CD4-positive, alpha-beta memory T cell (primary cell): ENCODE results near the gene PSTK. TPM values are rescaled to one million over a fixed set of nuclear protein-coding genes. Genes with fewer than 3 reads are reported as not detected.

Experiments
- CTCF ChIA-PET: fragments of 350-600 bp; sonication (Branson Sonifier 250); formaldehyde crosslinking; loops from one replicate; lab custom pipeline; 2021; ENCODE audit warnings: inconsistent platforms; ENCODE audit not compliant: partially characterized antibody; lab: Charles Lee
- POLR2A ChIA-PET: fragments of 350-600 bp; sonication (Branson Sonifier 250); formaldehyde crosslinking; loops from one replicate; lab custom pipeline; 2021; ENCODE audit not compliant: partially characterized antibody; lab: Charles Lee
- DNase-seq, 5 donors: peaks; one replicate each; pipeline versions ENCODE4 v3.0.0 to v3.0.0-alpha.2; 2020 to 2022; ENCODE audit warnings: mixed read lengths in 1 of 5
- H3K27ac ChIP-seq: one replicate; pipeline ENCODE4 v1.7.0; 2013; ENCODE audit warnings: low read depth, low read length
- H3K27me3 ChIP-seq: 2 replicates; pipeline ENCODE4 v1.7.0; 2013; ENCODE audit warnings: mild to moderate bottlenecking, low read length, moderate library complexity; ENCODE audit not compliant: insufficient read depth
- H3K36me3 ChIP-seq: 2 replicates; pipeline ENCODE4 v1.7.0; 2013; ENCODE audit warnings: mild to moderate bottlenecking, low read length, moderate library complexity; ENCODE audit not compliant: insufficient read depth
- H3K4me1 ChIP-seq: 2 replicates; pipeline ENCODE4 v1.7.0; 2013; ENCODE audit warnings: mild to moderate bottlenecking, low read length, moderate library complexity; ENCODE audit not compliant: insufficient read depth
- H3K4me3 ChIP-seq, 2 donors: one replicate each; pipeline ENCODE4 v1.7.0; 2013; ENCODE audit warnings: low read length in 2 of 2, mild to moderate bottlenecking in 1 of 2
- H3K9me3 ChIP-seq, 2 donors: one replicate each; pipeline ENCODE4 v1.7.0; 2013; ENCODE audit warnings: low read length in 2 of 2, control low read depth in 1 of 2; ENCODE audit not compliant: control insufficient read depth in 1 of 2
- H3K27ac Mint-ChIP-seq, 7 donors: one replicate each; pipeline ENCODE4 v1.8.0; 2020 to 2021; ENCODE audit warnings: mixed read lengths in 7 of 7, mild to moderate bottlenecking in 6 of 7, inconsistent platforms in 3 of 7, moderate library complexity in 3 of 7
- H3K27me3 Mint-ChIP-seq, 2 donors: one replicate each; pipeline ENCODE4 v1.8.0; 2020 to 2021; ENCODE audit warnings: mixed read lengths in 2 of 2
- H3K36me3 Mint-ChIP-seq, 2 donors: one replicate each; pipeline ENCODE4 v1.8.0; 2020 to 2021; ENCODE audit warnings: mixed read lengths in 2 of 2, inconsistent platforms in 1 of 2, mild to moderate bottlenecking in 1 of 2
- H3K4me1 Mint-ChIP-seq, 4 donors: one replicate each; pipeline ENCODE4 v1.8.0; 2020 to 2021; ENCODE audit warnings: mixed read lengths in 4 of 4, mild to moderate bottlenecking in 1 of 4
- H3K4me3 Mint-ChIP-seq, 8 donors: one replicate each; pipeline ENCODE4 v1.8.0; 2020 to 2021; ENCODE audit warnings: mixed read lengths in 8 of 8, mild to moderate bottlenecking in 7 of 8, moderate library complexity in 6 of 8, inconsistent platforms in 3 of 8
- H3K9me3 Mint-ChIP-seq, 8 donors: one replicate each; pipeline ENCODE4 v1.8.0; 2020 to 2021; ENCODE audit warnings: mixed read lengths in 8 of 8, mild to moderate bottlenecking in 5 of 8, inconsistent platforms in 3 of 8, moderate library complexity in 1 of 8
- intact Hi-C: fragments of 100-400 bp; cut with micrococcal nuclease; formaldehyde crosslinking; loops from one replicate; pipeline ENCODE4 v1.15.1; 2023
- polyA plus RNA-seq, 2 donors: library from polyadenylated mRNA; unstranded; fragments of 300-500 nt; fragmentation: Illumina TruSeq; gene quantifications; one replicate each; pipeline ENCODE4 v1.2.3, GENCODE V29; 2021
- total RNA-seq, 2 experiments: library from RNA; stranded (reverse); gene quantifications; one replicate each; pipeline ENCODE4 v1.2.3, GENCODE V29; 2021

PSTK gene
- total and polyA plus RNA-seq, 4 experiments from 2014 or later = 3.9 to 11.6 (median 5.3) TPM

DNA sequence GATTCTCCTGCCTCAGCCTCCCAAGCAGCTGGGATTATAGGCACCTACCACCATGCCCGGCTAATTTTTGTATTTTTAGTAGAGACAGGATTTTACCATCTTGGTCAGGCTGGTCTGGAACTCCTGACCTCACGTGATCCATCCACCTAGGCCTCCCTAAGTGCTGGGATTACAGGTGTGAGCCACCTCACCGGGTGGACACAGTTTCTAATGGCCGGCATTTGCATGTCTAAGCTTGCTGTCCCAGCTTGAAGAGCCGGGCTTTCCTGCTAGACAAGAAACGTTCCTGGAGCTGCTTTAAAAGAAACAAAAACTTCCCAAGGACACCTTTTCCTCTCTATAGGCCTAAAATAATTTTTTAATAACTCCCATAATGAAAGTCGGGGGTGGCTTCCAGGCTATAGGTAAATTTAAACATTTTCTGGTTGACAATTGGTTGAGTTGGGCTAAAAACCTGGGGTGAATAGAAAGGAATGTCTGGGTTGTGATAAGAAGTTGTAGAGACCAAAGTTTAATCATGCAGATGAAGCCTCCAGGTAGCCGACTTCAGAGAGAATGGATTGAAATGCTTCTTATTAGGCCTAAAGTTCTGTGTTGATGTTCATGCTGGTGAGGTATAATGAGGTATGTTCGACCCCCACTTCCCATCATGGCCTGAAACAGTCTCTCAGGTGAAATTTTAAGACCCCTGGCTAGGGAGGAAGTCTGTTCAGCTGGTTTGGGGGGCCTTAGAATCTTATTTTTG, 37.4 kb downstream of the PSTK start:
- no peaks in the 10 kb centered on the region for H3K9me3 ChIP-seq
- H3K9me3 Mint-ChIP-seq = peaks cover 0 to 2% (median 0%) of the 10 kb centered on the region in 8 donors
- H3K27me3 ChIP-seq = no peaks in the 10 kb centered on the region
- H3K36me3 Mint-ChIP-seq = peaks cover 0 to 24% of the 10 kb centered on the region in 2 donors
- intact Hi-C loops = no loop called here
- no peak overlapping the region for H3K27ac ChIP-seq
- no peak overlapping the region for H3K4me3 ChIP-seq
- peaks cover 0 to 8% (median 3%) of the 10 kb centered on the region in 4 donors for H3K4me1 Mint-ChIP-seq
- H3K27me3 Mint-ChIP-seq = no peaks in the 10 kb centered on the region
- H3K4me1 ChIP-seq = no peaks in the 10 kb centered on the region
- H3K36me3 ChIP-seq = no peaks in the 10 kb centered on the region
- ChIA-PET CTCF (no interaction called here), POLR2A (no interaction called here)
- H3K27ac Mint-ChIP-seq = no peak overlapping the region
- no peak for DNase-seq
- no peak overlapping the region for H3K4me3 Mint-ChIP-seq

DNA sequence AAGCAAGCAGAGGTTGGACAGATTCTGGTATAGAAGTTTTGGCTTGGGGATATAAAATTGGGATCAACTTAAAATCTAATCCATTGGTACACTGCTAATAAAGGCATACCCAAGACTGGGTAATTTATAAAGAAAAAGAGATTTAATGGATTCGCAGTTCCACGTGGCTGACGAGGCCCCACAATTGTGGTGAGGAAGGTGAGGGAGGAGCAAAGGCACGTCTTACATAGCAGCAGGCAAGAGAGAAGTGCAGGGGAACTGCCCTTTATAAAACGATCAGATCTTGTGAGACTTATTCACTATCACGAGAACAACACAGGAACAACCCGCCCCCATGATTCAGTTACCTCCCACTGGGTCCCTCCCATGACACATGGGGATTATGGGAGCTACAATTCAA, 38.3 kb downstream of the PSTK start:
- no peaks in the 10 kb centered on the region for H3K27me3 ChIP-seq
- H3K4me1 ChIP-seq = no peaks in the 10 kb centered on the region
- Mint-ChIP-seq H3K36me3 (peaks cover 0 to 22% of the 10 kb centered on the region in 2 donors), H3K27ac (no peak overlapping the region), H3K4me1 (peaks cover 0 to 8% (median 3%) of the 10 kb centered on the region in 4 donors), H3K4me3 (no peak overlapping the region), H3K9me3 (peaks cover 0 to 2% (median 0%) of the 10 kb centered on the region in 8 donors), H3K27me3 (no peaks in the 10 kb centered on the region)
- H3K36me3 ChIP-seq = no peaks in the 10 kb centered on the region
- H3K4me3 ChIP-seq = no peak overlapping the region
- POLR2A ChIA-PET = no interaction called here
- H3K27ac ChIP-seq = no peak overlapping the region
- intact Hi-C loops = no loop called here
- DNase-seq = no peak
- H3K9me3 ChIP-seq = no peaks in the 10 kb centered on the region
- CTCF ChIA-PET = no interaction called here

DNA sequence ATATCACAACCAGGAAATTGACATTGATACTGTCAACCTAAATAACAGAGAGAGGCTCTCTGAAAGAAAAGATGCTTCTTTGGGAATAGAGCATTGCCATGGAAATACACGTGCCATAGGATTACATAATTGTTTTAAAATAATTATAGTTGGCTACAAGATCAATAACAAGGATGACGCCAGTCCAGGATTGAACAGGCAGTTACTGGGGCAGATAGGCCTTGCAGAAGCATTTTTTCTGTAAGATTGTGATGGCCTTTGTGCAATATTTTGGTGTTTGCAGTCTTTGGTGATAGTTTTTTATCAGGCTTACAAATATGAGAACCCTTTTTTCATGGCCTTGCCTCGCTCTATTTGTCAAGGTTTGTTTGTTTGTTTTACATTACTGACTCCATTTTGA, 39.1 kb downstream of the PSTK start:
- Histone ChIP-seq H3K27ac (no peak overlapping the region), H3K4me1 (no peaks in the 10 kb centered on the region), H3K4me3 (no peak overlapping the region), H3K9me3 (no peaks in the 10 kb centered on the region), H3K27me3 (no peaks in the 10 kb centered on the region), H3K36me3 (no peaks in the 10 kb centered on the region)
- Mint-ChIP-seq H3K27me3 (no peaks in the 10 kb centered on the region), H3K9me3 (peaks cover 0 to 2% (median 0%) of the 10 kb centered on the region in 8 donors), H3K36me3 (peaks cover 0 to 17% of the 10 kb centered on the region in 2 donors), H3K27ac (no peak overlapping the region), H3K4me3 (no peak overlapping the region), H3K4me1 (peaks cover 0 to 9% (median 3%) of the 10 kb centered on the region in 4 donors)
- POLR2A ChIA-PET = no interaction called here
- intact Hi-C loops = no loop called here
- CTCF ChIA-PET = no interaction called here
- no peak for DNase-seq

- H3K4me3 Mint-ChIP-seq = no peak overlapping the region
- no peaks in the 10 kb centered on the region for H3K27me3 Mint-ChIP-seq
- DNase-seq = no peak
- Histone ChIP-seq H3K4me1 (no peaks in the 10 kb centered on the region), H3K4me3 (no peak overlapping the region), H3K36me3 (no peaks in the 10 kb centered on the region), H3K27me3 (no peaks in the 10 kb centered on the region), H3K9me3 (no peaks in the 10 kb centered on the region), H3K27ac (no peak overlapping the region)
- H3K9me3 Mint-ChIP-seq = peaks cover 0 to 2% (median 0%) of the 10 kb centered on the region in 8 donors
- CTCF ChIA-PET = interaction anchor here (0.9 kb wide), 1 partner anchor 23 kb away, joined by 3 read pairs; no protein-coding TSS in a partner anchor
- intact Hi-C loops = no loop called here
- no peak overlapping the region for H3K27ac Mint-ChIP-seq
- POLR2A ChIA-PET = no interaction called here
- H3K4me1 Mint-ChIP-seq = peaks cover 0 to 9% (median 3%) of the 10 kb centered on the region in 4 donors
- peaks cover 0 to 14% of the 10 kb centered on the region in 2 donors for H3K36me3 Mint-ChIP-seq
These were observed 39.9 kb downstream of the PSTK start for GRCh38 chr10:123019941-123020703.

DNA sequence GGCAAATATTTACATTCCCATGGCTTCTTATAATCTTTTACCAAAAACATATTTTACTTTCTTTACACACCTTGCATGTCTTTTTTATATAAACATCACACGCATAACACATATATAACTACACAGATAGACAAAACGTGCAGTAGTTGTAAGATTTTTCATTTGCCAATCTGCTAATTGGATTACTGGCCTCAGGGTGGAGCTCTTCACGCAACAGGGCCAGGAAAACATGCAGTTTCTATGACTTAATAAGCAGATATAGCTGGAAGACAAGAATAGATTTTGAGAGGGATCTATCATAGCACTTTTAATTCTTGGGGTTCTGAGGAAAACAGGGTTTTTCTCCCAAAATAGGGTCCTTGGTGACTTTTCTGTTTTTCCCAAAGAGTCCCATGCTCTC, 41.3 kb downstream of the PSTK start:
- no peaks in the 10 kb centered on the region for H3K4me1 ChIP-seq
- H3K27ac ChIP-seq = no peak overlapping the region
- H3K27me3 Mint-ChIP-seq = no peaks in the 10 kb centered on the region
- peaks cover 0 to 7% (median 2%) of the 10 kb centered on the region in 4 donors for H3K4me1 Mint-ChIP-seq
- POLR2A ChIA-PET = no interaction called here
- H3K9me3 Mint-ChIP-seq = no peaks in the 10 kb centered on the region
- no peaks in the 10 kb centered on the region for H3K36me3 ChIP-seq
- peaks cover 3 to 5% of the 10 kb centered on the region in 2 donors for H3K36me3 Mint-ChIP-seq
- H3K9me3 ChIP-seq = no peaks in the 10 kb centered on the region
- CTCF ChIA-PET = interaction anchor here (0.8 to 1.0 kb wide), 3 partner anchors 9 to 41 kb away, joined by 3 to 4 read pairs (median 3); partner anchors contain the start of gene PSTK
- H3K4me3 ChIP-seq = no peak overlapping the region
- H3K27me3 ChIP-seq = no peaks in the 10 kb centered on the region
- no peak overlapping the region for H3K4me3 Mint-ChIP-seq
- no peak for DNase-seq
- intact Hi-C loops = no loop called here
- H3K27ac Mint-ChIP-seq = no peak overlapping the region

GRCh38 chr10:123024540-123024939, 44.3 kb downstream of the PSTK start:
- peak overlapping the region in 1 of 7 donors; percentile 23 for H3K27ac Mint-ChIP-seq
- H3K36me3 Mint-ChIP-seq = peaks cover 3 to 8% of the 10 kb centered on the region in 2 donors
- Histone ChIP-seq H3K27ac (no peak overlapping the region), H3K36me3 (no peaks in the 10 kb centered on the region), H3K9me3 (no peaks in the 10 kb centered on the region), H3K4me1 (no peaks in the 10 kb centered on the region), H3K27me3 (no peaks in the 10 kb centered on the region), H3K4me3 (no peak overlapping the region)
- peaks cover 0 to 4% (median under 1%) of the 10 kb centered on the region in 4 donors for H3K4me1 Mint-ChIP-seq
- CTCF ChIA-PET = interaction anchor here (0.6 to 1.4 kb wide), 4 partner anchors 10 to 603 kb away, joined by 3 to 4 read pairs (median 3); no protein-coding TSS in a partner anchor
- H3K4me3 Mint-ChIP-seq = no peak overlapping the region
- POLR2A ChIA-PET = no interaction called here
- H3K27me3 Mint-ChIP-seq = no peaks in the 10 kb centered on the region
- H3K9me3 Mint-ChIP-seq = no peaks in the 10 kb centered on the region
- intact Hi-C loops = no loop called here
- no peak for DNase-seq

DNA sequence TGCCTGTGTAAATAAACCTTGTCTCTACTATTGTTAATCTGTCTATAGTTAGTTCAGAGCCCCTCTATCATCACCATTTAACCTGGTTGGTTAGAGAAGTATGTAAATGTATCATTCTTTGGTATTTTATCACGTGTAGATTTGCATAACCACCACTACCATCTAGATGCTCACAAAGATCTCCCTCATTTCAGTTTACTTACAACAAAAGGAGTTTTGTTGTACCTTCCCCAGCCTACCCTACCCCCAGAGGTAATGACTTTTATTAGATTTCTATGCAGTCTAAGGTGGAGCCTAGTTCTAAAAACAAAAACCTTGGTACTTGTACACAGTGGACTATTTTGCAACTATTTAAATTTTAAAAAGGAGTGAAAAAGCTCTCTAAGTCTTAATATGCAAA, 46.1 kb downstream of the PSTK start:
- Mint-ChIP-seq H3K4me3 (no peak overlapping the region), H3K36me3 (peaks cover 5 to 12% of the 10 kb centered on the region in 2 donors), H3K4me1 (peaks cover 0 to 3% (median under 1%) of the 10 kb centered on the region in 4 donors), H3K27me3 (no peaks in the 10 kb centered on the region), H3K9me3 (no peaks in the 10 kb centered on the region), H3K27ac (no peak overlapping the region)
- intact Hi-C loops = no loop called here
- H3K27me3 ChIP-seq = no peaks in the 10 kb centered on the region
- no peak overlapping the region for H3K27ac ChIP-seq
- H3K4me3 ChIP-seq = no peak overlapping the region
- H3K4me1 ChIP-seq = no peaks in the 10 kb centered on the region
- H3K36me3 ChIP-seq = no peaks in the 10 kb centered on the region
- no peaks in the 10 kb centered on the region for H3K9me3 ChIP-seq
- CTCF ChIA-PET = no interaction called here
- POLR2A ChIA-PET = no interaction called here
- no peak for DNase-seq
